Measurements from ENCODE around the gene RETREG3. TPM values are rescaled to one million over a fixed set of nuclear protein-coding genes. Genes with fewer than 3 reads are reported as not detected.
A peak's percentile ranks its signal among the peaks of the same experiment; 100 is the strongest.

The RETREG3 gene
- total and polyA plus RNA-seq, 2 of the 13 experiments (the other 11 are each of a cell fraction or from before 2014, with no cell fraction given) = 47.0 to 55.8 TPM

GRCh38 chr17:42535155-42536047, 73.8 kb downstream of the RETREG3 start (continued):
- no peak for TF ChIP-seq CEBPB (IDR thresholded peaks at IDR 0.05; ENCODE audit: borderline replicate concordance, low read depth, low read length)
- no peak for TF ChIP-seq ZNF512 (CRISPR knock-in tag; IDR thresholded peaks at IDR 0.05)
- no peak for TF ChIP-seq NBN (conservative IDR thresholded peaks at IDR 0.05)
- no peak for TF ChIP-seq ZKSCAN1 (IDR thresholded peaks at IDR 0.05; ENCODE audit: low read length)
- TF ChIP-seq DR1 (CRISPR knock-in tag; IDR thresholded peaks at IDR 0.05) = no peak
- no peak for TF ChIP-seq TFE3 (CRISPR knock-in tag; IDR thresholded peaks at IDR 0.05)
- no peak for TF ChIP-seq ZNF574 (CRISPR knock-in tag; IDR thresholded peaks at IDR 0.05)
- TF ChIP-seq MAFK (conservative IDR thresholded peaks at IDR 0.05 in 1 of 2, IDR thresholded peaks at IDR 0.05 in 1 of 2; ENCODE audit: low read length in 2 of 2) = no peak
- TF ChIP-seq, protein P1, sequence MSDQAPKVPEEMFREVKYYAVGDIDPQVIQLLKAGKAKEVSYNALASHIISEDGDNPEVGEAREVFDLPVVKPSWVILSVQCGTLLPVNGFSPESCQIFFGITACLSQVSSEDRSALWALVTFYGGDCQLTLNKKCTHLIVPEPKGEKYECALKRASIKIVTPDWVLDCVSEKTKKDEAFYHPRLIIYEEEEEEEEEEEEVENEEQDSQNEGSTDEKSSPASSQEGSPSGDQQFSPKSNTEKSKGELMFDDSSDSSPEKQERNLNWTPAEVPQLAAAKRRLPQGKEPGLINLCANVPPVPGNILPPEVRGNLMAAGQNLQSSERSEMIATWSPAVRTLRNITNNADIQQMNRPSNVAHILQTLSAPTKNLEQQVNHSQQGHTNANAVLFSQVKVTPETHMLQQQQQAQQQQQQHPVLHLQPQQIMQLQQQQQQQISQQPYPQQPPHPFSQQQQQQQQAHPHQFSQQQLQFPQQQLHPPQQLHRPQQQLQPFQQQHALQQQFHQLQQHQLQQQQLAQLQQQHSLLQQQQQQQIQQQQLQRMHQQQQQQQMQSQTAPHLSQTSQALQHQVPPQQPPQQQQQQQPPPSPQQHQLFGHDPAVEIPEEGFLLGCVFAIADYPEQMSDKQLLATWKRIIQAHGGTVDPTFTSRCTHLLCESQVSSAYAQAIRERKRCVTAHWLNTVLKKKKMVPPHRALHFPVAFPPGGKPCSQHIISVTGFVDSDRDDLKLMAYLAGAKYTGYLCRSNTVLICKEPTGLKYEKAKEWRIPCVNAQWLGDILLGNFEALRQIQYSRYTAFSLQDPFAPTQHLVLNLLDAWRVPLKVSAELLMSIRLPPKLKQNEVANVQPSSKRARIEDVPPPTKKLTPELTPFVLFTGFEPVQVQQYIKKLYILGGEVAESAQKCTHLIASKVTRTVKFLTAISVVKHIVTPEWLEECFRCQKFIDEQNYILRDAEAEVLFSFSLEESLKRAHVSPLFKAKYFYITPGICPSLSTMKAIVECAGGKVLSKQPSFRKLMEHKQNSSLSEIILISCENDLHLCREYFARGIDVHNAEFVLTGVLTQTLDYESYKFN (CRISPR knock-in tag; conservative IDR thresholded peaks at IDR 0.05) = peak; percentile 29; the same call in 1 of the 2 replicates
- no peak for TF ChIP-seq PAF1 (CRISPR knock-in tag; IDR thresholded peaks at IDR 0.05)
- no peak for TF ChIP-seq ARID4A (CRISPR knock-in tag; IDR thresholded peaks at IDR 0.05; ENCODE audit: borderline replicate concordance)

Measured in HepG2 (cell line).